HCT116 (cell line): ENCODE results near the gene EML1. TPM values are rescaled to one million over a fixed set of nuclear protein-coding genes. Genes with fewer than 3 reads are reported as not detected.

ENCODE experiments used
- ATAC-seq: fragments of 200-7000 bp; cut with Tn5 transposase; 2 replicates; pipeline ENCODE4 v1.9.1; 2020; ENCODE audit warnings: mild to moderate bottlenecking, moderate library complexity
- BruUV-seq: library from RNA; stranded (reverse); fragments of 400-500 nt; replicated peaks from 2 replicates; lab custom pipeline; 2021; lab: Mats Ljungman, UMichigan
- CTCF ChIA-PET: fragments of 300-600 bp; sonication (Branson Sonifier 250); formaldehyde crosslinking; loops from one replicate; lab custom pipeline; 2021; ENCODE audit warnings: antibody characterized with exemption; lab: Charles Lee
- POLR2A ChIA-PET: fragments of 300-600, 350-600 bp; sonication (Branson Sonifier 250); formaldehyde crosslinking; loops from one replicate; lab custom pipeline; 2021; ENCODE audit warnings: antibody characterized with exemption; lab: Charles Lee
- RAD21 ChIA-PET, 2 experiments: fragments of 300-600 bp; sonication (Branson Sonifier 250); formaldehyde crosslinking; loops; one replicate each; lab custom pipeline; 2023; ENCODE audit warnings: low total read pairs in 2 of 2; ENCODE audit not compliant: uncharacterized antibody in 2 of 2, unreplicated experiment in 2 of 2, low non-redundant PET in 1 of 2; lab: Charles Lee
- DNase-seq: peaks from one replicate; pipeline ENCODE4 v3.0.0-alpha.2; 2010; ENCODE audit warnings: low read depth, low spot score
- H2AFZ ChIP-seq: fragments of 200-600 bp; shearing (Covaris generic), sonication (generic); 2 replicates; pipeline ENCODE4 v1.6.1; 2017; ENCODE audit warnings: low read depth, mixed run types, mixed read lengths, antibody characterized with exemption, low read length; ENCODE audit not compliant: poor library complexity, severe bottlenecking
- H3K27ac ChIP-seq: 2 replicates; pipeline ENCODE4 v1.5.1; 2012; ENCODE audit warnings: low read depth, low read length
- H3K27me3 ChIP-seq: fragments of 200-600 bp; sonication (generic); 2 replicates; pipeline ENCODE4 v1.6.1; 2016; ENCODE audit warnings: mixed run types, low read length, mixed read lengths; ENCODE audit not compliant: insufficient read depth
- H3K36me3 ChIP-seq, 2 experiments: fragments of 200-500 bp in 1 of 2; fragments of 200-600 bp in 1 of 2; sonication (Bioruptor generic) in 1 of 2; sonication (generic) in 1 of 2; 2 replicates each; pipeline versions ENCODE4 v1.5.1 to v1.6.1; 2014 to 2016; ENCODE audit warnings: low read length in 2 of 2, inconsistent platforms in 1 of 2, mixed read lengths in 1 of 2, mixed run types in 1 of 2; ENCODE audit not compliant: insufficient read depth in 2 of 2, control insufficient read depth in 1 of 2
- H3K4me1 ChIP-seq, 2 experiments: fragments of 200-600 bp in 1 of 2; sonication (generic) in 1 of 2; 2 replicates each; pipeline versions ENCODE4 v1.5.1 to v1.6.1; 2012 to 2017; ENCODE audit warnings: low read length in 2 of 2, inconsistent platforms in 1 of 2, mild to moderate bottlenecking in 1 of 2, mixed read lengths in 1 of 2, mixed run types in 1 of 2, moderate library complexity in 1 of 2; ENCODE audit not compliant: insufficient read depth in 2 of 2, control insufficient read depth in 1 of 2
- H3K4me2 ChIP-seq: fragments of 200-600 bp; sonication (generic); 2 replicates; pipeline ENCODE4 v1.6.1; 2017; ENCODE audit warnings: mixed run types, low read length, mixed read lengths
- H3K4me3 ChIP-seq, 2 experiments: fragments of 200-600 bp in 1 of 2; sonication (generic) in 1 of 2; replicated peaks in 1 of 2; 2 replicates each; pipeline ENCODE4 v1.5.1; 2011 to 2016; ENCODE audit warnings: low read length in 2 of 2, control low read depth in 1 of 2, low read depth in 1 of 2, mild to moderate bottlenecking in 1 of 2, mixed read lengths in 1 of 2, mixed run types in 1 of 2
- H3K79me2 ChIP-seq: fragments of 200-600 bp; sonication (generic); 2 replicates; pipeline ENCODE4 v1.6.1; 2017; ENCODE audit warnings: mild to moderate bottlenecking, mixed run types, low read length, moderate library complexity, mixed read lengths; ENCODE audit not compliant: insufficient read depth
- H3K9ac ChIP-seq: fragments of 200-600 bp; sonication (generic); 2 replicates; pipeline ENCODE4 v1.6.1; 2016; ENCODE audit warnings: low read length, mixed read lengths
- H3K9me2 ChIP-seq: fragments of 200-600 bp; sonication (generic), shearing (Covaris generic); 2 replicates; pipeline ENCODE4 v1.6.1; 2017; ENCODE audit warnings: mixed run types, mild to moderate bottlenecking, moderate library complexity; ENCODE audit not compliant: insufficient read depth
- H3K9me3 ChIP-seq, 2 experiments: fragments of 200-500 bp in 1 of 2; fragments of 200-600 bp in 1 of 2; sonication (Bioruptor generic) in 1 of 2; sonication (generic) in 1 of 2; 2 replicates each; pipeline ENCODE4 v1.6.1; 2014 to 2017; ENCODE audit warnings: low read length in 2 of 2, mixed read lengths in 2 of 2, inconsistent platforms in 1 of 2, low read depth in 1 of 2, mild to moderate bottlenecking in 1 of 2, mixed run types in 1 of 2, moderate library complexity in 1 of 2; ENCODE audit not compliant: control insufficient read depth in 1 of 2, insufficient read depth in 1 of 2
- H4K20me1 ChIP-seq: fragments of 200-600 bp; sonication (generic), shearing (Covaris generic); 2 replicates; pipeline ENCODE4 v1.6.1; 2017; ENCODE audit warnings: mixed run types, mild to moderate bottlenecking, moderate library complexity; ENCODE audit not compliant: insufficient read depth
- CBX3 ChIP-seq: IDR thresholded peaks from 2 replicates; pipeline ENCODE4 v1.6.1; 2012; ENCODE audit warnings: low read depth
- CEBPB ChIP-seq: IDR thresholded peaks from 2 replicates; pipeline ENCODE4 v1.6.1; 2012; ENCODE audit warnings: low read depth
- ELF1 ChIP-seq: IDR thresholded peaks from 2 replicates; pipeline ENCODE4 v1.6.1; 2012; ENCODE audit warnings: low read depth, borderline replicate concordance
- EZH2 ChIP-seq: fragments of 200-600 bp; sonication (generic); IDR thresholded peaks from 2 replicates; pipeline ENCODE4 v1.6.1; 2017; ENCODE audit warnings: antibody characterized with exemption, mixed run types
- EZH2phosphoT487 ChIP-seq: fragments of 200-600 bp; IDR thresholded peaks from 2 replicates; pipeline ENCODE4 v1.6.1; 2018; ENCODE audit warnings: antibody characterized with exemption, borderline replicate concordance
- FOSL1 ChIP-seq: IDR thresholded peaks from 2 replicates; pipeline ENCODE4 v1.6.1; 2012; ENCODE audit warnings: low read depth
- JUND ChIP-seq: IDR thresholded peaks from 2 replicates; pipeline ENCODE4 v1.6.1; 2012
- RAD21 ChIP-seq: IDR thresholded peaks from 2 replicates; pipeline ENCODE4 v1.6.1; 2012; ENCODE audit warnings: low read depth, mild to moderate bottlenecking
- SP1 ChIP-seq: IDR thresholded peaks from 2 replicates; pipeline ENCODE4 v1.6.1; 2012; ENCODE audit warnings: low read depth
- SRF ChIP-seq: IDR thresholded peaks from 2 replicates; pipeline ENCODE4 v1.6.1; 2012; ENCODE audit warnings: low read depth
- TCF7L2 ChIP-seq: IDR thresholded peaks from 2 replicates; pipeline ENCODE4 v1.7.0; 2011; ENCODE audit warnings: borderline replicate concordance, inconsistent platforms; ENCODE audit not compliant: insufficient read depth, insufficient read length; ENCODE audit errors: extremely low read depth
- YY1 ChIP-seq: IDR thresholded peaks from 2 replicates; pipeline ENCODE4 v1.6.1; 2011; ENCODE audit warnings: low read length, low read depth, moderate library complexity, mild to moderate bottlenecking; ENCODE audit not compliant: insufficient replicate concordance; ENCODE audit errors: extremely low read depth
- ZFX ChIP-seq: fragments of 450-650 bp; IDR thresholded peaks from 2 replicates; pipeline ENCODE4 v1.6.1; 2017
- ZNF274 ChIP-seq: fragments of 200-500 bp; sonication (Bioruptor generic); IDR thresholded peaks from 2 replicates; pipeline ENCODE4 v1.6.1; 2014; ENCODE audit warnings: mild to moderate bottlenecking, low read depth, low read length, inconsistent platforms
- intact Hi-C: fragments of 100-400 bp; cut with micrococcal nuclease; formaldehyde crosslinking; loops from 2 replicates; pipeline ENCODE4 v1.10.0; 2022
- total RNA-seq: library from RNA; stranded (reverse); gene quantifications from one replicate; pipeline ENCODE4 v1.2.1, GENCODE V29; 2021; ENCODE audit not compliant: unreplicated experiment
- TF ChIP-seq, protein P1 (sequence below): IDR thresholded peaks from 2 replicates; pipeline ENCODE4 v1.6.1; 2012
- TF ChIP-seq, protein P2 (sequence below): IDR thresholded peaks from 2 replicates; pipeline ENCODE4 v1.6.1; 2012
- TF ChIP-seq, protein P3 (sequence below): IDR thresholded peaks from 2 replicates; pipeline ENCODE4 v1.6.1; 2012; ENCODE audit warnings: low read depth
- TF ChIP-seq, protein P4 (sequence below): IDR thresholded peaks from 2 replicates; pipeline ENCODE4 v1.6.1; 2011; ENCODE audit warnings: mild to moderate bottlenecking, low read length, moderate library complexity; ENCODE audit not compliant: insufficient replicate concordance; ENCODE audit errors: extremely low read depth

Gene EML1
- total RNA-seq, 1 experiment from 2014 or later = 7.4 TPM

DNA sequence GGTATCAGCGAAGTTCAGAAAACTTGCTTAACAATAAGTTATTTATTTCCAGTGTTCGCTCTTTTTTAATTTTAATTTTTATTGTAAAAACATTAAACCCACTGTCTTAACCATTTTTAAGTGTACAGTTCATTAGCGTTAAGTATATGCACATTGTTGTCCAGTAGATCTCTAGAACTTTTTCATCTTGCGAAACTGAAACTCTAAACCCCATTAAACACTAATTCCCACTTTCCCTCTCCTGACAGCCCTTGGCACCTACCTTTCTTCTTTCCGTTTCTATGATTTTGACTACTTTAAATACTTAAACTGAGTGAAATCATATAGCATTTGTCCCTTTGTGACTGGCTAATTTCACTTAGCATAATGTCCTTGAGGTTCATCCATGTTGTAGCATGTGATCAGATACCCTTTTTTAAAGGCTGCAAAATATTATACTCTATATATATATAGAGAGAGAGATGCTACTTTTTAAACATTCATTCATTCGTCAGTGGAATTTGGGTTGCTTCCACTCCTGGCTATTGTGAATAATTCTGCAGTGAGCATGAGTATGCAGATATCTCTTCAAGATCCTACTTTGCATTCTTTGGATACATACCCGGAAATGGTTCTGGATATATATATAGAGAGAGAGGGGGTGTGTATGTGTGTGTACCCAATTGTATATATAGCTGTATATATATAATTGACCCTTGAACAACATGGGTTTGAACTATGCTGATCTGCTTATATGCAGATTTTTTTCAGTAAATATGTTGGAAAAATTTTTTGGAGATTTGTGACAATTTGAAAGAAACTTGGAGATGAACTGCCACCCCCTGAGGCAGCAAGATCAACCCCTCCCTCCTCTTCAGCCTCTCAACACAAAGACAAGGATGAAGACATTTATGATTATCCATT, 197.3 kb downstream of the EML1 start (continued):
- TF ChIP-seq TCF7L2 (no peak), EZH2phosphoT487 (no peak), EZH2 (no peak), FOSL1 (no peak), ZFX (no peak)
- TF ChIP-seq, protein P1, sequence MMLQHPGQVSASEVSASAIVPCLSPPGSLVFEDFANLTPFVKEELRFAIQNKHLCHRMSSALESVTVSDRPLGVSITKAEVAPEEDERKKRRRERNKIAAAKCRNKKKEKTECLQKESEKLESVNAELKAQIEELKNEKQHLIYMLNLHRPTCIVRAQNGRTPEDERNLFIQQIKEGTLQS = no peak

DNA sequence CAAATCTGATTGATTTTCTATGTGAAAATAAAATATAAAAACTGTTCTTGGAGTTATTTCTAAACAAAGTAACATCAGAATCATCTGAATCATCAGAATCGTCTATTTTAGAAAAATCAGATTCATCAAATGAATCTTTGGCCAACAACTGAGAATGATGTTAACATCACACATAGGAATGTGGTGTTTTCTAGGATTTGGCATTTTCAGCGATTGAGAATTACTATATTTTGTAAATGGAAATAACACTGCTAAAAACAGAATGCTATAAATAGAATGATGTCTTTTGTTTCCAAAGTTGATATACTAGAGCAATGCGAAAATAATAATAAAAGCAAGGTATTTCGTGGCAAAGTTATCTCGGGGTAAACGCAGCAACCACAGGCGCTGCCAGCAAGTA, 198.1 kb downstream of the EML1 start:
- Histone ChIP-seq H2AFZ (no peak overlapping the region), H3K79me2 (no peaks in the 10 kb centered on the region), H3K36me3 (no peaks in the 10 kb centered on the region), H3K27me3 (no peaks in the 10 kb centered on the region), H3K4me3 (no peak overlapping the region), H3K9me3 (no peaks in the 10 kb centered on the region), H3K9me2 (no peaks in the 10 kb centered on the region), H3K4me1 (no peaks in the 10 kb centered on the region; a peak in 1 of 4 replicates), H3K9ac (no peak overlapping the region), H3K27ac (no peak overlapping the region), H4K20me1 (no peaks in the 10 kb centered on the region), H3K4me2 (no peak overlapping the region)
- ChIA-PET CTCF (no interaction called here), RAD21 (no interaction called here), POLR2A (no interaction called here)
- TF ChIP-seq SP1 = no peak
- TF ChIP-seq, protein P2, sequence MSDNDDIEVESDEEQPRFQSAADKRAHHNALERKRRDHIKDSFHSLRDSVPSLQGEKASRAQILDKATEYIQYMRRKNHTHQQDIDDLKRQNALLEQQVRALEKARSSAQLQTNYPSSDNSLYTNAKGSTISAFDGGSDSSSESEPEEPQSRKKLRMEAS = no peak
- TF ChIP-seq SRF = no peak
- no peak for TF ChIP-seq RAD21
- no peak for TF ChIP-seq JUND
- TF ChIP-seq, protein P3, sequence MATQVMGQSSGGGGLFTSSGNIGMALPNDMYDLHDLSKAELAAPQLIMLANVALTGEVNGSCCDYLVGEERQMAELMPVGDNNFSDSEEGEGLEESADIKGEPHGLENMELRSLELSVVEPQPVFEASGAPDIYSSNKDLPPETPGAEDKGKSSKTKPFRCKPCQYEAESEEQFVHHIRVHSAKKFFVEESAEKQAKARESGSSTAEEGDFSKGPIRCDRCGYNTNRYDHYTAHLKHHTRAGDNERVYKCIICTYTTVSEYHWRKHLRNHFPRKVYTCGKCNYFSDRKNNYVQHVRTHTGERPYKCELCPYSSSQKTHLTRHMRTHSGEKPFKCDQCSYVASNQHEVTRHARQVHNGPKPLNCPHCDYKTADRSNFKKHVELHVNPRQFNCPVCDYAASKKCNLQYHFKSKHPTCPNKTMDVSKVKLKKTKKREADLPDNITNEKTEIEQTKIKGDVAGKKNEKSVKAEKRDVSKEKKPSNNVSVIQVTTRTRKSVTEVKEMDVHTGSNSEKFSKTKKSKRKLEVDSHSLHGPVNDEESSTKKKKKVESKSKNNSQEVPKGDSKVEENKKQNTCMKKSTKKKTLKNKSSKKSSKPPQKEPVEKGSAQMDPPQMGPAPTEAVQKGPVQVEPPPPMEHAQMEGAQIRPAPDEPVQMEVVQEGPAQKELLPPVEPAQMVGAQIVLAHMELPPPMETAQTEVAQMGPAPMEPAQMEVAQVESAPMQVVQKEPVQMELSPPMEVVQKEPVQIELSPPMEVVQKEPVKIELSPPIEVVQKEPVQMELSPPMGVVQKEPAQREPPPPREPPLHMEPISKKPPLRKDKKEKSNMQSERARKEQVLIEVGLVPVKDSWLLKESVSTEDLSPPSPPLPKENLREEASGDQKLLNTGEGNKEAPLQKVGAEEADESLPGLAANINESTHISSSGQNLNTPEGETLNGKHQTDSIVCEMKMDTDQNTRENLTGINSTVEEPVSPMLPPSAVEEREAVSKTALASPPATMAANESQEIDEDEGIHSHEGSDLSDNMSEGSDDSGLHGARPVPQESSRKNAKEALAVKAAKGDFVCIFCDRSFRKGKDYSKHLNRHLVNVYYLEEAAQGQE = no peak
- no peak for TF ChIP-seq YY1
- no peak for TF ChIP-seq CEBPB
- TF ChIP-seq ZNF274 = no peak
- no peak for TF ChIP-seq ELF1
- TF ChIP-seq, protein P4, sequence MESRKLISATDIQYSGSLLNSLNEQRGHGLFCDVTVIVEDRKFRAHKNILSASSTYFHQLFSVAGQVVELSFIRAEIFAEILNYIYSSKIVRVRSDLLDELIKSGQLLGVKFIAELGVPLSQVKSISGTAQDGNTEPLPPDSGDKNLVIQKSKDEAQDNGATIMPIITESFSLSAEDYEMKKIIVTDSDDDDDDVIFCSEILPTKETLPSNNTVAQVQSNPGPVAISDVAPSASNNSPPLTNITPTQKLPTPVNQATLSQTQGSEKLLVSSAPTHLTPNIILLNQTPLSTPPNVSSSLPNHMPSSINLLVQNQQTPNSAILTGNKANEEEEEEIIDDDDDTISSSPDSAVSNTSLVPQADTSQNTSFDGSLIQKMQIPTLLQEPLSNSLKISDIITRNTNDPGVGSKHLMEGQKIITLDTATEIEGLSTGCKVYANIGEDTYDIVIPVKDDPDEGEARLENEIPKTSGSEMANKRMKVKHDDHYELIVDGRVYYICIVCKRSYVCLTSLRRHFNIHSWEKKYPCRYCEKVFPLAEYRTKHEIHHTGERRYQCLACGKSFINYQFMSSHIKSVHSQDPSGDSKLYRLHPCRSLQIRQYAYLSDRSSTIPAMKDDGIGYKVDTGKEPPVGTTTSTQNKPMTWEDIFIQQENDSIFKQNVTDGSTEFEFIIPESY = no peak
- no peak for TF ChIP-seq CBX3
- no peak for TF ChIP-seq TCF7L2
- intact Hi-C loops = no loop called here
- DNase-seq (no peak), ATAC-seq (no peak)
- BruUV-seq = no TSS peak
